Measurements from ENCODE around the gene CMTM5. TPM values are rescaled to one million over a fixed set of nuclear protein-coding genes. Genes with fewer than 3 reads are reported as not detected.

Gene CMTM5
- total RNA-seq, 1 donor from 2014 or later, result not detected

GRCh38 chr14:23358042-23358441, 18.8 kb upstream of the CMTM5 start:
- H3K36me3 ChIP-seq, result peaks cover 0 to 24% of the 10 kb centered on the region in 2 donors
- TF ChIP-seq POLR2AphosphoS5 (IDR thresholded peaks at IDR 0.05; ENCODE audit: insufficient read depth in 1 of 2, low read depth in 1 of 2) (no peak), POLR2A (IDR thresholded peaks at IDR 0.05) (no peak)
- TF ChIP-seq, protein P1, sequence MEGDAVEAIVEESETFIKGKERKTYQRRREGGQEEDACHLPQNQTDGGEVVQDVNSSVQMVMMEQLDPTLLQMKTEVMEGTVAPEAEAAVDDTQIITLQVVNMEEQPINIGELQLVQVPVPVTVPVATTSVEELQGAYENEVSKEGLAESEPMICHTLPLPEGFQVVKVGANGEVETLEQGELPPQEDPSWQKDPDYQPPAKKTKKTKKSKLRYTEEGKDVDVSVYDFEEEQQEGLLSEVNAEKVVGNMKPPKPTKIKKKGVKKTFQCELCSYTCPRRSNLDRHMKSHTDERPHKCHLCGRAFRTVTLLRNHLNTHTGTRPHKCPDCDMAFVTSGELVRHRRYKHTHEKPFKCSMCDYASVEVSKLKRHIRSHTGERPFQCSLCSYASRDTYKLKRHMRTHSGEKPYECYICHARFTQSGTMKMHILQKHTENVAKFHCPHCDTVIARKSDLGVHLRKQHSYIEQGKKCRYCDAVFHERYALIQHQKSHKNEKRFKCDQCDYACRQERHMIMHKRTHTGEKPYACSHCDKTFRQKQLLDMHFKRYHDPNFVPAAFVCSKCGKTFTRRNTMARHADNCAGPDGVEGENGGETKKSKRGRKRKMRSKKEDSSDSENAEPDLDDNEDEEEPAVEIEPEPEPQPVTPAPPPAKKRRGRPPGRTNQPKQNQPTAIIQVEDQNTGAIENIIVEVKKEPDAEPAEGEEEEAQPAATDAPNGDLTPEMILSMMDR (IDR thresholded peaks at IDR 0.05), result no peak
- DNase-seq (ENCODE audit: extremely low spot score in 2 of 2), result no peak
- H3K4me1 ChIP-seq, result peaks cover 33% of the 10 kb centered on the region
- H3K9me3 ChIP-seq, result no peaks in the 10 kb centered on the region
- no peaks in the 10 kb centered on the region for H3K27me3 ChIP-seq
- intact Hi-C loops (cut with DNase I), result no loop called here
- no peak overlapping the region for H3K27ac ChIP-seq
- H3K4me3 ChIP-seq, result no peak overlapping the region

DNA sequence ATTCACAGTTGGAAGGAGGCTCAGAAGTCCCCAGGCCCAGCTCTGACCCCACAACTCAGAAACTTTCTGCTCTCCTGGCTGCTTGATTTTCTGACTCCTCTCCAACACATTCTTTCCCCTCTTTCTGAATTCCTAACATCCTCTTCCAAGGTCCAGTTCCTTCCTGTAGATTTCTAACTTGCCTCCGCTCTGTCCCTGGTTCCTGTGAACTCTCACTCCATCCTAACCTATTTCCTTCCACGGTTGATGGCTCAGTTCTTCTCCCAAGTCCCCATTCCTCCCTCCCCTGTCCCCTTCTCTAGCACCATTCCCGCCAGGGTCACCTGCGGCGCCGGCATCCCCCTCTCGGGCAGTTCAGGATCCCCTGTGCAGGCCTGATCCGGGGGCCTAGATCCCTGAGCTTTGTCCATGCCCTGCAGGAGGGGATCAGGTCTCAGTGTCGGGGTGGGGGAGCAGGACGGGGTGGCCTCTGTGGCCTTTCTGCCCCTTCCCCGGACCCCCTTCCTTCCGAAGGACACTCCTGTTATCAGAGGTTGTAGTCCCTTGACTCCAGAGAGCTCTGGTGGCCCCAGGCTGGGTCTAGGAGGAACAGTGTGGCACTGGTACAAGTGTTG, 18.2 kb upstream of the CMTM5 start:
- no peak for TF ChIP-seq POLR2A (IDR thresholded peaks at IDR 0.05)
- Histone ChIP-seq H3K27me3 (no peaks in the 10 kb centered on the region), H3K9me3 (no peaks in the 10 kb centered on the region), H3K4me3 (no peak overlapping the region), H3K27ac (no peak overlapping the region), H3K36me3 (peaks cover 0 to 24% of the 10 kb centered on the region in 2 donors), H3K4me1 (peaks cover 36% of the 10 kb centered on the region)
- intact Hi-C loops (cut with DNase I), result no loop called here
- DNase-seq (ENCODE audit: extremely low spot score in 2 of 2), result peak in 1 of 2 donors; percentile 69

GRCh38 chr14:23359167-23359626, 17.6 kb upstream of the CMTM5 start:
- Histone ChIP-seq H3K27ac (no peak overlapping the region), H3K27me3 (no peaks in the 10 kb centered on the region), H3K36me3 (peaks cover 0 to 24% of the 10 kb centered on the region in 2 donors), H3K9me3 (no peaks in the 10 kb centered on the region), H3K4me3 (no peak overlapping the region), H3K4me1 (peaks cover 42% of the 10 kb centered on the region)
- intact Hi-C loops (cut with DNase I), result no loop called here
- TF ChIP-seq, protein P1 (IDR thresholded peaks at IDR 0.05), result no peak
- TF ChIP-seq POLR2AphosphoS5 (IDR thresholded peaks at IDR 0.05; ENCODE audit: insufficient read depth in 1 of 2, low read depth in 1 of 2) (no peak), POLR2A (IDR thresholded peaks at IDR 0.05) (no peak)
- DNase-seq (ENCODE audit: extremely low spot score in 2 of 2), result peak in 1 of 2 donors; percentile 60

- H3K9me3 ChIP-seq, result no peaks in the 10 kb centered on the region
- no peak overlapping the region for H3K4me3 ChIP-seq
- peaks cover 46% of the 10 kb centered on the region for H3K4me1 ChIP-seq
- no peaks in the 10 kb centered on the region for H3K27me3 ChIP-seq
- TF ChIP-seq, protein P1 (IDR thresholded peaks at IDR 0.05), result no peak
- TF ChIP-seq POLR2A (IDR thresholded peaks at IDR 0.05) (no peak), POLR2AphosphoS5 (IDR thresholded peaks at IDR 0.05; ENCODE audit: insufficient read depth in 1 of 2, low read depth in 1 of 2) (no peak)
- peaks cover 0 to 24% of the 10 kb centered on the region in 2 donors for H3K36me3 ChIP-seq
- H3K27ac ChIP-seq, result no peak overlapping the region
- intact Hi-C loops (cut with DNase I), result no loop called here
- DNase-seq (ENCODE audit: extremely low spot score in 2 of 2), result peak in 1 of 2 donors; percentile 70
Observed at GRCh38 chr14:23359722-23360447, 17.0 kb upstream of the CMTM5 start.

DNA sequence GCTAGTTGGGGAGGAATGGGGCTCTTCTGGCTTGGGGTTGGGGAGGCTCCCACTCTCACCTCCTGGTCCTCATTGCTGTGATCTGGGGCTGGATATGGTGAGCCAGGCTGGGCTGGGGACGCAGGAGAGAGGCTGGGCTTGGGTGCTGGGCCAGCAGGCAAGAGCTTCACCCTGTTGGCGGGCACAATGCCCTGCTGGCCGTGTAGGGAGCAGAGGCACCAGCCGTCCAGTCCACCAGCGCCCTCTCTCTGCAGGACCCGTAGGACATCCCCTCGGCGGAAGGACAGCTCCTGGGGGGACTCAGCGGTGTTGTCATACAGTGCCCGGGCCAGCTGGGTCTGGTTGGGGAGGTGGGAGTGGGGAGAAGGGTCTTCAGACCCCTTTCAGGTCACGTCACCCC, 16.4 kb upstream of the CMTM5 start:
- H3K36me3 ChIP-seq, result peaks cover 0 to 24% of the 10 kb centered on the region in 2 donors
- H3K27me3 ChIP-seq, result no peaks in the 10 kb centered on the region
- peak in 1 of 2 donors; percentile 80 for DNase-seq (ENCODE audit: extremely low spot score in 2 of 2)
- no peaks in the 10 kb centered on the region for H3K9me3 ChIP-seq
- no peak overlapping the region for H3K27ac ChIP-seq
- intact Hi-C loops (cut with DNase I), result no loop called here
- TF ChIP-seq, protein P1 (IDR thresholded peaks at IDR 0.05), result no peak
- TF ChIP-seq POLR2AphosphoS5 (IDR thresholded peaks at IDR 0.05; ENCODE audit: insufficient read depth in 1 of 2, low read depth in 1 of 2) (no peak), POLR2A (IDR thresholded peaks at IDR 0.05) (no peak)
- H3K4me3 ChIP-seq, result no peak overlapping the region
- H3K4me1 ChIP-seq, result peaks cover 46% of the 10 kb centered on the region
